GM18502 (cell line): Measurements from ENCODE around the gene BGLAP.

Experiments used
- ATAC-seq: cut with Tn5 transposase; IDR thresholded peaks from one replicate; pipeline ENCODE4 v1.9.1; 2021; ENCODE audit warnings: mild to moderate bottlenecking; ENCODE audit not compliant: unreplicated experiment, poor library complexity

The BGLAP gene

DNA sequence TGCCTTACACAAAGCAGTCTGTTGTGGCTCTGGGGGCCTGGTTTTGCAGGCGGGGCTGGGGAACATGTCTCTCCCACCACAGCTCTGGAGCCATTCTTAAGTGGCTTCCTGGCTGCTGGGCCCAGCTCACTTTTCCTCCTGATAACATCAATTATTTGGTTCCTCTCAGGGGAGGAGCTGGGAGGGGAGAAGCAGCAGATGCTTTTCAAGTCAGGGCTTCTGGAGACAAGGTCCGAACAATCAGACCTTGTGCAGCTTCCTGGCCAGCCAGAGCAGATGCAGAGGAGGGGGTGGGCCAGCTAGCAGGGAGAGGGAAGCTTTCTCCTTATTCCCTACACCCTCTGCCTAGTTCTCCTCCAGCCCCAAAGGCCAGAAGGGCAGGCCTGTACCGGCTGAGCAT lies 9.5 kb downstream of the BGLAP start:
- ATAC-seq = no peak

DNA sequence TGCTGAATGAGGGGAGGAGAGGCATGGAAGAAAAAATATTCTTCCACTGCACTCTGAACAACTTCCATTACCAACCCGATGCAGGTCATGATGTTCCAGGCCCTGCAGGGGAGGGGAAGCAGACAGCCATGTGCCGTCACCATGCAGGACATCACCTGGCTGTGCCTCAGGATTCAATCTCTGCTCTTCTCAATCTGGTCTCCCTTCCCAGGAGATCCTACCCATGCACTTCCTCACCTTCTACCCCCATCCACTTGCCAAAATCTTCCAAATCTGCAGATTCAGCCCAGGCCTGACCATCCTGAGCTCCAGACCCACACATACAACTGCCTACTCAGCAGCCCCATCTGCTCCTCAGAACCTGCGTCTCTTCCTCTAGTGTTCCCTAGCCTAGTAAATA lies 11.7 kb downstream of the BGLAP start:
- ATAC-seq = no peak

DNA sequence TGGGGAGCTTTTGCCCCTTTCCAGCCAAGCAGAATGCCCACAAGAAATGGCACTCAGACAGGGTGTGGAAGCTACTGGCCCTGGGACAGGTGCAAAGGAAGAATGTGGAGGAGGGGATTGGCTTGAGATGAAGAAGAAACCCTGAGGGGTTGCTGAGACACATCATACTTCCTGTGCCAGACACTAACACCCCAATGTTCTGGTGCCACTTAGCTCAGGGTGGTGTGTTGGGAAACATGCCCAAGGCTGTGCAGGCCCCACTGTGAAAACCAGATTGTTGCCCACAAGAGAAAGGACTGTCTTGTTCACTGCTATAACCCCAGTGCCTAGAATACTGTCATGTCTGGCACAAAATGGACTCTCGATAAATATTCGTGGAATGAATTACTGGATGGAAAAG lies 15.7 kb downstream of the BGLAP start:
- no peak for ATAC-seq

DNA sequence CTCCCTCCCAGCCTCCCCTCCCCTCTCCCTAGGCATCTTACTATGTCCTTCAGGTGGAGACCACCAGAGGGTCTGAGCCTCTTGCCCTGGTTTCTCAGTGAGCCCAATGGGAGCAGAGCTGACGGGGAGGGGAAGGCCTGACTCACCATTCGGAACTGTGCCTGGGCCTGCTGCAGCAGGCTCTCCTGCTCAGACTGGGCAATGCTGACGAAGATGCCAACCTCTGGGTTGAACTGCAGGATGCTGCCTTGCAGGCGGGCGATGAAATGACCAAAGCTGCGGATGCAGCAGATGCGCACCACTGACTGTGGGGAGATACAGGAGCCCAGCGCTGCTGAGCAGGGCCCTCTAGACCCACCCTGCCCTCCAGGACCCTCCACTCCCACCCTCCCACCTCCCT lies 16.9 kb downstream of the BGLAP start:
- no peak for ATAC-seq

DNA sequence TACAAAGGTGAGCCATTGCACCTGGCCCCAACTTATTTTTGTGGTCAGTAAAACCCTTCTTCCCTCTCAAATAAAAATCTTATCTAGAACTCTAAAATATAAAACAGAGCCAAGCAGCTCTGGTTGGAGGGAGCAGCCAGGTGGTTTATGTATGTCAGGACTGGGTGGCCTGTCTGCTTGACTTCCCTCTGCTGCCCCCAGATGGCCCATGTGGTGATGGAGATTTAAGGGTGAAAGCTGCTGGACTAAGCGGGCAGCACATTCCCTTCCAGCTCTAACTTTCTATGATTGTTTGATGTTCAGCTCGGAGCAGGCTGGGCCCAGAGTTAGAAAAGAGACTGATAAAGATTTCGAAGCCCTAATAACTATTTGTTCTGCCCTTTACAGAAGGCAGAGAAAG lies 17.8 kb downstream of the BGLAP start:
- no peak for ATAC-seq

DNA sequence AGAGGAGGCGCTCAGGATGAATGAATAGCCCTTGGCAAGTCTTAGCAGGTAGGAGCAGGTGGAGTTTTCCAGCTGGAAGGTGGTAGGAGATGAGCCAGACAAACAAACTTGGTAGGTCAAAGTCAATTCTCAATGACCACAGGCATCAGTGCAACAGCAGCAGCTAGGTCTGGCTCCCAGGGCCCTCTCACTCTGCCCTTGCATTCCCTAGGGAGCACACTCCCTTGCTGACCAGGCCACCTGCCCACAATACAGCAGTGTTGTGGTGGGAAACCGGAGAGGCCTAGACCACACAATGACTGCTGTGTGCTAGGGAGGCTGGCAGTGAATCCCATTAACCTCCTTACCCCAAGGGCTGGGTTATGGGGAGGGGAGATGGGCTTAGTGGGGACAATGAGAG lies 18.9 kb downstream of the BGLAP start:
- no peak for ATAC-seq

DNA sequence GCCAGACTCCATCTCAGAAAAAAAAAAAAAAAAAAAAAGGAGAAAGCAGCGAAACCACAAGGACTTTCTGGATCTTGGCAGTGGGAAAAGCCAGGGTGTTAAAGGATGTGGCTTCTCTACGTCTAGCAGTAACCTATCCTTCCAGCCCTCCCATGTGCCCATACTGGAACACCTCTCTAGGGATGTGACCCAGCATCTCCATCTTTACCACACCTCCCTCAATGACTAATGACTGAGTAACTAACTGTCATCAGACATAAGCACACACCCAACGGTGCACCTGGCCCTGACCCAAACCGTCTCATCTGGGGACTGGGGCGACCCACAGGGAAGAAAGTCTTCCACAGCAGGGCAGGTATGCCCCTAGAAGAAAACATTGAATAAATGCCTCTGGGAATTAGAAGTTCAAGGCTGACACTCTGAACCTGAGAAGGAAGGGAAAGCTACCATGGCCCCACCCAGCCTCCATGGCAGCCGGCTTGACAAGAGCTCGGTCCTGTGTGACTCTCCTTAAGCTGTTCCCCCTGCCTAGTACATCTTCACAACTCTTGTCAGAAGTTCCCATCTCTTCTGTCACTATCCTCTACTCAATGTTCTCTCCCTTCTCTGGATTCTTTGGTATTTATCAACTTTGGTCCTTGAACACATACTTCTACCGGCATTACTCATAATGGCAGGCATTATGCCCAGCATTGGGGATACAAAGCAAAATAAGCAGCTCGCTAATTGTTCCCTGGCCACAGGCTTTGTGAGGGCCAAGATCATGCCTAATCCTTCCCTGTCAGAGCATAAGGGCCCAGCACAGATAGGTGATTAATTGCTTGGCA lies 20.7 kb downstream of the BGLAP start:
- no peak for ATAC-seq

DNA sequence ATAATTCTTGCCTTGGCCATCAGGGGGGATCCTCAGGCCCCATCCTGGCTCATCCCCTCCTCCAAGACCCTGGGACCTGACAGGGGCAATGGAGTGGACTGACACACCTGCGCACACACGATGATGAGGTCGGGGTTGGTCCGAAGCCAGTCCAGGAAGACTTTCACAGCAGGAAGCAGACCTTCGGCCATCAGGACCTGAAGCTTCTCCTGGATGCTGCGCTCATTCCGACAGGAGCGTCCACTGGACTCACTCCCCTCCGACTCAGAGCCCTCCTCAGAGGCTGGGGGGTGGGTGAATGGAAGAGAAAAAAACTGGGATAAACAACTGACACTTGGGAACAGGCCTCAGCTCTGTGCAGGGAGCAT lies 21.3 kb downstream of the BGLAP start:
- ATAC-seq = no peak

DNA sequence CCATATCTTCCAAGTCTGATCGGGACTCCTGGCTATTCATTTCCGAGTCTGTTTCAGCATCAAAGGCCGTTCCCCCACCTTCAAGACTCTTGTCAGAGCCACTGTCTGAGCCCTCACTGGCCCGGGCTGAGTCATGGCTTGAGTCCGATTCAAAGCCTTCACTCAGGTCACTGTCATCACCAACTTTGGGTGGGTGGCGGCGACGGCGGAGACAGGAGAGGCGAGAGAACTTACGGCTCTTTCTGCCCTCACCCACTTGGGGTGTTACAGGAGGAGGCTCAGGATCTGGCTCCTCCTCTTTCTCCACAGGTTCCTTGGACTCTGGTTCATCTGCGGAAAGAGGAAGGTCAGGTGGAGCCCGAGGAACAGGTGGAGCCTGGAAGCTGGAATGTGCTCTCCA lies 24.1 kb downstream of the BGLAP start:
- no peak for ATAC-seq

DNA sequence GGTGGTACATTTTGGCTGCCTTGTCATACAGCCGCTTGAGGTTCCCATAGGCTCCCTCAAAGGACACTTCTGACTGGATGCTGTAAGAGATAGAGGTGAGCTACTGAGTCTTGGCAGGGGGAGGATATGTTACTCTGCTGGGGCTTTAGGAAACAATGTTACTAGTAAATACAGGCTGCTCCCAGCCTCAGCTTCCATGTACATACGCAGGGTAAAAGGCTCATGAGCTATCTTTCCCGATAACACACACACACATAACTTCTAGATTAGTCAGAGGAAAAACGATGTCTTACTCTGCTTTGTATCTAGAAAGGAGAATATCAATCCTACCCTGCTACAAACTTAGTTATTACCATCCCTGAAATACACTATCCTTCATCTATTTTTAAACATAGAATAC lies 26.4 kb downstream of the BGLAP start:
- no peak for ATAC-seq

DNA sequence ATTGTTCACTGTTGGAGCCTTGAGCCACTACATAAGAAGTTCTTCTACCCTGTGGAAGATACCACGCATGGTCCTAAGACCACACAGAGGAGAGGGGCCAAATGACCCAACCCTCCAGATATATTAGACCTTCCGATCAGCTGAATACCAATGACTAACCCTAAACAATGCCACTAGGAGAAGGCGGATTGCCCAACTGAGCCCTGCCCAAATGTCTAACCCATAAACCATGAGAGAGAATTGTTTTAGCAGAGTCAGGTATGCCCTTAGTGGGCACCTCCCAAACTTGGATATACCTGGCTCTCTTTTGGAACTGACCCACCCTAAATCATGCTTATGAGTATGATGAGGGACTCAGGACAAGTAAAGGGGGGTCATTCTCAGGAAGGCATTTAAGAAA lies 28.3 kb downstream of the BGLAP start:
- no peak for ATAC-seq

DNA sequence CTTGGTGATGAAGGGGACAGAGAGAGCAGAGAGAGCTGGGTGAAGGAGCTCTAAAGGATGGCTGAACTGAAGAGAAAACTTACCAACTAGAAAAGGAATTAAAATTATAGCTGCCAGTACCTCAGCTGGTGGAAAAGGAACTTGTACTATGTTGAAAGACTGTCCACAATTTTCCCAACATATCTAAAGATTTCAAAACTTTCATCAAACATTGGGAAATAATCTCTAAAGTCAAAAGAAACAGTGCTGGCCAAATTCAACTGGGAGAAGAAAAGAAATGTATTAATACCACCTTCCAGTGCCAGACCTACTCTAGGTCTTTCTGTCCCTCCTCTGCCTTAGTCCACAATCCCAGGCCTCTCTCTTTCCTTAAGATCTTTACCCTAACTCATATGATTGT lies 34.5 kb downstream of the BGLAP start:
- ATAC-seq = no peak

DNA sequence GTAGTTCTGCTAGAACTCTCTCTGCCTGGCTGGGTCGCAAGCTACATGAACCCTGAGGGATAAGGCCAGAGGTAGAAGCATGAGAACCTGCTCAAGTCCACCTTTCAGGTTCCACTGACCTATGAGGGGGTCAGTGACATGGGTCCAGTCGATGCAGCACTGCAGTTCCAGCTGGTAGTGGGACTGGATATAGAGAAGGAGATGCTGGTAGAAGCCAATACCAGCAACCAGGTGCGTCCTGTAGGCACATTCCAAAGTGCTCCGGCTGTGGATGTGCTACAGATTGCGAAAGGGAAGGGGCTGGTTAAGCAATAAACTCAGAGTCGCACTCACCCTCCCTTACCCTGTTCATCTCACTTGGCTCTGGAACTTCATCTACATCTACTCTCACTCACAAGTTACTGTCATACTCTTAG lies 35.0 kb downstream of the BGLAP start:
- no peak for ATAC-seq

DNA sequence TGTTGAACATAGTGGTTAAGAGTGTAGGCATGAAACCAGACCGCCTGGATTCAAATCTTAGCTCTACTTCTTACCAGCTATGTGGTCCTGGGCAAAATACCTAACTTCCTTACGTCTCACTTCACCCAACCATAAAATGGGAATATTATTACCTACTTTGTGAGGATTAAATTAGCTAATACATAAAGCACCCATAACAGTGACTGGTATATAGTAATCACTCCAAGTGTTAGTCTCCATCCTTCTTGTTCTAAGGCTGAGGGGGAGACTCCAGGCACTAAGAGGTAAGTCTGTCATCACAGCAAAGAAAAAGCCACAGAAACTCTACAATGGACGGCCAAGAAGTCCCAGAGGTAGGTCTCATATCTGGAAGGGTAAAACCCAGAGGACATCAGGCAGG lies 37.9 kb downstream of the BGLAP start:
- no peak for ATAC-seq

DNA sequence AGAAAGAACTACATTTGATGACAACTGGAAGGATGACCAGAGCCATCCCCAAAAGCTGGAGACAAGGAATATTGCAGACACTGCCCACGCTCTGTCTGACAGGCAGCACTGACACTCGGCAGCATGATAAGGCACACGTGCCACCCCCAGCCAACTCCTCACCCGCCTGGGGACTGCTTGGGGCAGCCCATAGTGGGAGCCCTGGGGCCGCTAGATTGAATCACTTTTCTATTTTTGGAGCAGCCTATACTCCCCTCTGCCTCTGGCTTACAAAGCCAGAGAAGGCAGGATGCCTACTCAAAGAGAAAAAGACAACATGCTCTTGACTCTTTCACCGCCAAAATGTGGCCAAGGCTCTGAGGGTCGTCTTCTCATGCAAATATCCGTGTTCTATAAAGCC lies 39.3 kb downstream of the BGLAP start:
- no peak for ATAC-seq

DNA sequence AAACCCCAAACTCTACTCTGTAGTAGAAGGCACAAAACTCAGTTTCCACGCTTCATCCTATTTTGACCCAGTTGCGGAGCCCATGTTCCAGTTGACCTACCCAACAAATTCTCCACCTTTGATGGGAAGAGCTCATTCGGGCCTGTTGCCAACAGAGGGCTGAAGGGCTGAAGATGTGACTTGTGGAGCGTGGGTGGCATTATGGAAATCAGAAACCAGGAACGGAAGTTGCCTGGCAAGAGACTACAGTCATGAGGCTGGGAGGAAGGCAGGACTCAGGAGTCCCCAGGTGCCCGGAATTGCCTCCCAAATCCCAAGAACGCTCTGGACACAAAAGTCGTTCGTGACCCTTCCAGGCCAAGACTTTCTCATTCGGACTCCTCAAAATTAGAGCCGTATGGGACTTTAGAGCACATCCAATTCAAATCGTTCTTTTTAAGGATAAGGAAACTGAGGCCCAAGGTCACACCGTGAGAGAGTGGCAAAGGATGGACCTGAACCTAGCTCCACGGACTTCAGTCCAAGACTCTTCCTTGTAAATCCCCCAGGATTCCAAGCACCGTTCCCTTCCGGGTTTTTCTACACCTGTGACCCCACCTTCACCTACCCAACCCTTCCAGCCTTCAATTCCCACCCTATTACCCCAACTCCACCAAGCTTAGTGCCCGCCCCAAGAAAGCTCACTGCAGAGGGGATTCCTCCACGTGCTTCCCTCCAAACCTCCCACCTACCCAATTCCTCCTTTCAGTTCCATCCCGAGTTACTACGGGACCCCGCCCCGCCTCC lies 39.9 kb downstream of the BGLAP start:
- ATAC-seq = no peak

DNA sequence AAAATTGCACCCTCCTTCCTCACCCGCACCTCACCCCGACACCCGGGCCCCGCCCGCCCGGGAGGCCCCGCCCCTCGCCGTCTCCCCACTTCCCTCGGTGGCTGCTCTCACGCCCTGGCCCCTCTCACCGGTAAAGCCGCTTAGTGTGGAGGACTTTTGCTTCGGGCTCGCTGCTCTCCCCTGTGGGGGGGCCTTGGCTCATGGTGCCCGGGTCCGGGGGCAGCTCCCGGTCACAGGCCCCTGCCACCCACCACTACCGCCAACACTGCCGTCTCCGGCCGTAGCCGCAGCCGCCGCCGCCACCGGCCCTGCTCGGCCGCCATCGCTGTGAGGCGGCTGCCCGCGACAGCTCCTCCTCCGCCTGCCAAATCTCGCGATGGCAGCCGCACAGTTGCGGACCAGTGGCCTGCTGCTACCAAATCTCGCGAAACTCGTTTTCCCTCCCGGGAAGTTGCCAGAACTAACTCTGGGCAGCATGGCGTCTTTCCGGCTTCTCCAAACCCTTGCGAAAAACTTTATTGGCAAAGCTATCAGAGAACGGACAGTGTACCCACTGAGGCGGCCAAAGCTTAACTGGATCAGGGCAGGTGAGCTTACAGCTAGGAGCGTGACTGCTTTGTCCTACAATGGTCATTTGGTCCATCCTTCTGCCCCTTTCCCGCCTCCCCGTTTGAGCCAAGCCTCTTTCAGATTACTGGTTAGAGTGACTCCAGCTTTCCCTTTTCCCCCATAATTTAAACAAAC lies 40.7 kb downstream of the BGLAP start, which contains the start of gene SMG5:
Gene SMG5 (minus strand): TSS at position 347 of the 744 bp plus-strand sequence. CDS start 145 bp downstream, at position 202.
- peak; percentile 82 for ATAC-seq

DNA sequence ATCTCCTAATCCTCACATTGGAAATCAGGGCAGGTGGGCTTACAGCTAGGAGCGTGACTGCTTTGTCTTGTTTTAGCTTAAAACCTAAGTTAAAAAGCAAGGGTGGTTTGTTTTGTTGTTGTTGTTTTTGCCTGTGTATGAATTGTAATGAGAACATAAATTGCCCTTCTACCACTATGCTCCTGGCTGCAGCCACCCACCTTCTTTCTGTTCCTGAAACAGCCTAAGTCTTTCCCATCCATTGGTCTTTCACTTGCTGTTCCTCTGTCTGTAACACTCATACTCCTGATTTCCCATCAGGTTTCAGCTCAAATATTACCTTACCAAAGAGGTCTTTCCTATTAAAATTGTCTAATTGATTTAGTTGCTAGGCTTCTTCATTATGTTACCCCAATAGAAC lies 41.5 kb downstream of the BGLAP start:
- ATAC-seq = no peak

DNA sequence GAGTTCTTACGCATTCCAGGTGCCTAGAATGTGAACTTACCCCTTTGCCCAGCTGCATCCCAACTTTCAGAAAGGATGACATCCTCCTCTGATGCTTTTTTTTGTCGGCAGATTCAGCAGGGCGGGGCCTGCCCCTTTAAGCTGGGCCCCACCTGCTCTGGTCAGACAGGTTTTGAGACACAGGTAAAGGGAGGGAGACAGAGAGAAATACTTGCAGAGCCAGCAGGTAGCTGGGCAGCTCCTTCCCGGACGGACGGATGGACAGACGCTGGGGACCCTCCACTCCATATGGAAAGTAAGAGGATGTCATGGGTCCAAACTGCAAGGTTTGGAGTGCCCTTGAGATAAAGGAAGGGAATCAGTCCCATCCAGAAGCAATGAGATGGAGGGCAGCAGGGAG lies 42.1 kb downstream of the BGLAP start, which contains the start of gene TMEM79:
Gene TMEM79 (plus strand): TSS at position 214 of the 400 bp plus-strand sequence. CDS start 902 bp downstream, outside the sequence.
- ATAC-seq = no peak

DNA sequence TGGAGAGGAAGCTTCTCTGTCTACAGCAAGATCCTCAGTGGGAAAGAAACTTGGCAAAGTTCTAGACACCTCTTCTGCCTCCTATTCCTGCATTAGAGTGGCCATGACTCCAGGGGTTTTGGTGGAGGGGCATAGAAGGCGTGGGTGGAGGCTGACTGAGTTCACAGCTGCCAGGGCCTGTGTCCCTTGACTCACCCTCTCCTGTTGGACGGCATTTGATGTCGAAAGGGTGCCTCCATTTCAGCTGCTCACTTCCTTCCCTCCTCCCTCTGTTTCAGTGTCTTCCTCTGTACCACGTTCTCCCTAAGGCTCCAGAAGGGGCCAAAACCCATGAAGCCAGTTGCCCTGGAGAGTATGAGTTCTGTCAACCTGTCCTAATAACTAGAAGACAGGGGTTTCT lies 42.8 kb downstream of the BGLAP start:
- ATAC-seq = no peak

DNA sequence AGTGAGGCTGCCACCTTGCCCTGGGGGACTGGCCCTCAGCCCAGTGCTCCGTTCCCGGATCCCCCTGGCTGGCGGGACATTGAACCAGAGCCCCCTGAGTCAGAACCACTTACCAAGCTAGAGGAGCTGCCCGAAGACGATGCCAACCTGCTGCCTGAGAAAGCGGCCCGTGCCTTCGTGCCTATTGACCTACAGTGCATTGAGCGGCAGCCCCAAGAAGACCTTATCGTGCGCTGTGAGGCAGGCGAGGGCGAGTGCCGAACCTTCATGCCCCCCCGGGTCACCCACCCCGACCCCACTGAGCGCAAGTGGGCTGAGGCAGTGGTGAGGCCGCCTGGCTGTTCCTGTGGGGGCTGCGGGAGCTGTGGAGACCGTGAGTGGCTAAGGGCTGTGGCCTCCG lies 43.5 kb downstream of the BGLAP start:
- no peak for ATAC-seq
